Astrocyte of the cerebellum (primary cell): ENCODE results near the gene PRKCE.

Source experiments
- DNase-seq: peaks from one replicate; pipeline ENCODE4 v3.0.0-alpha.2; 2011; ENCODE audit warnings: low read depth
- H3K4me3 ChIP-seq: 2 replicates; pipeline ENCODE4 v1.5.1; 2011; ENCODE audit warnings: mild to moderate bottlenecking, low read depth, low read length, moderate library complexity
- CTCF ChIP-seq: IDR thresholded peaks from 2 replicates; pipeline ENCODE4 v1.5.1; 2012; ENCODE audit warnings: low read length, low read depth, moderate library complexity, mild to moderate bottlenecking; ENCODE audit errors: missing control alignments
- in situ Hi-C: cut with HindIII; loops from 2 replicates; pipeline ENCODE4 v1.10.0; 2017; ENCODE audit warnings: low sequenced_read_pairs

The PRKCE gene

GRCh38 chr2:46062637-46063412 lies 411.4 kb downstream of the PRKCE start:
- peak; percentile 84 for DNase-seq
- in situ Hi-C loops: no loop called here
- peak; percentile 90 for TF ChIP-seq CTCF
- H3K4me3 ChIP-seq: no peak overlapping the region

- in situ Hi-C loops: no loop called here
- no peak overlapping the region for H3K4me3 ChIP-seq
- TF ChIP-seq CTCF: no peak
- no peak for DNase-seq
These were observed 412.9 kb downstream of the PRKCE start for GRCh38 chr2:46064396-46064795.

GRCh38 chr2:46065152-46065551 lies 413.7 kb downstream of the PRKCE start:
- H3K4me3 ChIP-seq: no peak overlapping the region
- no peak for TF ChIP-seq CTCF
- in situ Hi-C loops: no loop called here
- no peak for DNase-seq

GRCh38 chr2:46066116-46066515 lies 414.6 kb downstream of the PRKCE start:
- in situ Hi-C loops: no loop called here
- TF ChIP-seq CTCF: no peak
- DNase-seq: no peak
- H3K4me3 ChIP-seq: no peak overlapping the region

- DNase-seq: no peak
- in situ Hi-C loops: no loop called here
- no peak for TF ChIP-seq CTCF
- no peak overlapping the region for H3K4me3 ChIP-seq
These were observed 415.1 kb downstream of the PRKCE start for GRCh38 chr2:46066601-46067000.

GRCh38 chr2:46067062-46067461 lies 415.6 kb downstream of the PRKCE start:
- no peak for TF ChIP-seq CTCF
- in situ Hi-C loops: no loop called here
- DNase-seq: no peak
- H3K4me3 ChIP-seq: no peak overlapping the region
